GM19438 (cell line): Measurements from ENCODE around the gene MBNL1.

Source experiments
- ATAC-seq: cut with Tn5 transposase; IDR thresholded peaks from one replicate; pipeline ENCODE4 v1.9.1; 2021; ENCODE audit warnings: low read depth; ENCODE audit not compliant: unreplicated experiment

MBNL1 gene

GRCh38 chr3:152268555-152269055 is at the start of gene MBNL1:
Gene MBNL1 (plus strand): TSS chr3:152268929. CDS start chr3:152300194, 31,265 bp downstream.
- peak; percentile 52 for ATAC-seq

- no peak for ATAC-seq
Observed at GRCh38 chr3:152219216-152219615, 49.5 kb upstream of the MBNL1 start.

GRCh38 chr3:152219769-152220255 is 48.9 kb upstream of the MBNL1 start:
- ATAC-seq = no peak

GRCh38 chr3:152222327-152222726 is 46.4 kb upstream of the MBNL1 start:
- ATAC-seq = no peak

- ATAC-seq = no peak
Observed at GRCh38 chr3:152225201-152225600, 43.5 kb upstream of the MBNL1 start.

GRCh38 chr3:152226176-152226575 is 42.6 kb upstream of the MBNL1 start:
- no peak for ATAC-seq

GRCh38 chr3:152227027-152227426 is 41.7 kb upstream of the MBNL1 start:
- no peak for ATAC-seq

- no peak for ATAC-seq
Observed at GRCh38 chr3:152229692-152230091, 39.0 kb upstream of the MBNL1 start.

GRCh38 chr3:152230370-152230769 is 38.4 kb upstream of the MBNL1 start:
- ATAC-seq = no peak

- no peak for ATAC-seq
Observed at GRCh38 chr3:152232001-152232400, 36.7 kb upstream of the MBNL1 start.

GRCh38 chr3:152232679-152233078 is 36.0 kb upstream of the MBNL1 start:
- no peak for ATAC-seq

GRCh38 chr3:152234657-152235375 is 33.9 kb upstream of the MBNL1 start:
- ATAC-seq = no peak

GRCh38 chr3:152235709-152236298 is 32.9 kb upstream of the MBNL1 start:
- no peak for ATAC-seq

GRCh38 chr3:152236716-152237115 is 32.0 kb upstream of the MBNL1 start:
- no peak for ATAC-seq

GRCh38 chr3:152241142-152242017 is 27.3 kb upstream of the MBNL1 start:
- ATAC-seq = peak; percentile 66

- peak; percentile 69 for ATAC-seq
Observed at GRCh38 chr3:152243301-152243711, 25.4 kb upstream of the MBNL1 start.

GRCh38 chr3:152243721-152244516 is 24.8 kb upstream of the MBNL1 start:
- ATAC-seq = peak; percentile 35

GRCh38 chr3:152244517-152244888 is 24.2 kb upstream of the MBNL1 start:
- no peak for ATAC-seq

- ATAC-seq = no peak
Observed at GRCh38 chr3:152245498-152246170, 23.1 kb upstream of the MBNL1 start.

- ATAC-seq = no peak
Observed at GRCh38 chr3:152251916-152252315, 16.8 kb upstream of the MBNL1 start.
